Lung (tissue), 12 donors: ENCODE measurements around the gene GFRA1. TPM values are rescaled to one million over a fixed set of nuclear protein-coding genes. Genes with fewer than 3 reads are reported as not detected.
A peak's percentile ranks its signal among the peaks of the same experiment; 100 is the strongest.

ENCODE experiments used
- ATAC-seq: fragments of 200-7000 bp; cut with Tn5 transposase; one replicate; pipeline ENCODE4 v1.9.1; 2020; ENCODE audit warnings: moderate number of reproducible peaks; ENCODE audit not compliant: insufficient read depth, low FRiP score
- DNase-seq, 3 donors: peaks; one replicate each; pipeline ENCODE4 v3.0.0-alpha.2; 2013 to 2017
- H3K27ac ChIP-seq, 2 donors: one replicate each; pipeline ENCODE4 v1.5.1; 2013; ENCODE audit warnings: mild to moderate bottlenecking in 2 of 2, moderate library complexity in 2 of 2, control low read depth in 1 of 2, inconsistent platforms in 1 of 2, low read depth in 1 of 2, low read length in 1 of 2
- H3K27me3 ChIP-seq, 3 donors: one replicate each; pipeline ENCODE4 v1.5.1; 2013; ENCODE audit warnings: low read length in 2 of 3; ENCODE audit not compliant: control insufficient read depth in 3 of 3, insufficient read depth in 3 of 3
- H3K36me3 ChIP-seq, 4 donors: one replicate each; pipeline ENCODE4 v1.5.1; 2013; ENCODE audit warnings: low read length in 4 of 4, mild to moderate bottlenecking in 1 of 4, moderate library complexity in 1 of 4; ENCODE audit not compliant: control insufficient read depth in 4 of 4, insufficient read depth in 4 of 4
- H3K4me1 ChIP-seq, 5 donors: one replicate each; pipeline ENCODE4 v1.5.1; 2013; ENCODE audit warnings: low read length in 5 of 5, mild to moderate bottlenecking in 2 of 5, moderate library complexity in 1 of 5; ENCODE audit not compliant: control insufficient read depth in 5 of 5, insufficient read depth in 5 of 5
- H3K4me3 ChIP-seq: one replicate; pipeline ENCODE4 v1.5.1; 2013; ENCODE audit warnings: mild to moderate bottlenecking, control low read depth, moderate library complexity
- H3K9ac ChIP-seq, 2 donors: one replicate each; pipeline ENCODE4 v1.5.1; 2013; ENCODE audit warnings: low read length in 2 of 2, control low read depth in 1 of 2; ENCODE audit not compliant: insufficient read depth in 1 of 2
- H3K9me3 ChIP-seq, 4 donors: one replicate each; pipeline ENCODE4 v1.5.1; 2013; ENCODE audit warnings: low read length in 3 of 4, mild to moderate bottlenecking in 1 of 4, moderate library complexity in 1 of 4; ENCODE audit not compliant: control insufficient read depth in 4 of 4, insufficient read depth in 3 of 4
- WGBS, 2 donors: extraction: QIAGEN DNeasy Blood & Tissue Kit; methylation state at CpG; one replicate each; pipeline ENCODE4 v1.1.7; 2013; 5-methylcytosine and 5-hydroxymethylcytosine counted together
- polyA plus RNA-seq, 2 donors: library from polyadenylated mRNA; stranded (reverse); fragments of 200-250 nt; gene quantifications; one replicate each; pipeline ENCODE4 v1.2.1, GENCODE V29; 2013
- total RNA-seq, 2 donors: library from RNA; depleted of rRNA in 1 of 2; stranded (reverse); fragments of >200 nt in 1 of 2; gene quantifications; one replicate each; pipeline ENCODE4 v1.2.1, GENCODE V29; 2014 to 2021
- TF ChIP-seq, protein P1 (sequence below): IDR thresholded peaks from 2 replicates; pipeline ENCODE4 v1.5.1; 2012; ENCODE audit warnings: mild to moderate bottlenecking; ENCODE audit errors: control extremely low read depth, extremely low read depth
- donor health status: control.
- donor health status: control.
- donor health status: Bipolar disorder and iron deficiency.
- donor health status: healthy.
- donor health status: DM: yes; HTN: yes; CAD: no.

Gene GFRA1
- total and polyA plus RNA-seq, 4 donors = 0.51 to 30.4 (median 1.4) TPM

DNA sequence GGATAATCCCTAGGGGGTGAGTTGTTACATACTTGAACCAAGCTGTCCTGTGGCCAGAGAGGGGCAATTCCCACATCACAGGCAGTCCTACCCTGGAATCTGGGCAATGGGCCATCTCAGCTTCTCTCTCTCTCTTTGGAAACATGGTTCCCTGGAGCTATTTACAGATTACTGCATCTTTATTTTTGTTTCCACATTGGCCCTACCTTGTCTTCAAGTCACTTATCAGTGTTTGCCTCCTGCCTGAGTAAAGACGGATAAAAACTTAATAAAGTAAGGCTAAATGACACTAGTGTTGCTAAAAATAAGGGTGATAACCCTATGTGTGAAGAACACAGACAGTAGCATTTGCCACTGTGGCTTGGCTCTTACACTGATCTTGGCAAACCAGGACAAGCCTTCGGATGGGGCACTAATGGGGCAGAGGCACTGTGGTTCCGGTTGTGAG, 228.2 kb downstream of the GFRA1 start:
- Histone ChIP-seq H3K27me3 (no peaks in the 10 kb centered on the region), H3K4me3 (no peak overlapping the region), H3K4me1 (peaks cover 0 to 4% (median 0%) of the 10 kb centered on the region in 5 donors), H3K36me3 (no peaks in the 10 kb centered on the region), H3K9ac (no peak overlapping the region), H3K9me3 (no peaks in the 10 kb centered on the region), H3K27ac (no peak overlapping the region)
- ATAC-seq (no peak), DNase-seq (peak in 2 of 3 donors; percentile 39 to 42)
- TF ChIP-seq, protein P1, sequence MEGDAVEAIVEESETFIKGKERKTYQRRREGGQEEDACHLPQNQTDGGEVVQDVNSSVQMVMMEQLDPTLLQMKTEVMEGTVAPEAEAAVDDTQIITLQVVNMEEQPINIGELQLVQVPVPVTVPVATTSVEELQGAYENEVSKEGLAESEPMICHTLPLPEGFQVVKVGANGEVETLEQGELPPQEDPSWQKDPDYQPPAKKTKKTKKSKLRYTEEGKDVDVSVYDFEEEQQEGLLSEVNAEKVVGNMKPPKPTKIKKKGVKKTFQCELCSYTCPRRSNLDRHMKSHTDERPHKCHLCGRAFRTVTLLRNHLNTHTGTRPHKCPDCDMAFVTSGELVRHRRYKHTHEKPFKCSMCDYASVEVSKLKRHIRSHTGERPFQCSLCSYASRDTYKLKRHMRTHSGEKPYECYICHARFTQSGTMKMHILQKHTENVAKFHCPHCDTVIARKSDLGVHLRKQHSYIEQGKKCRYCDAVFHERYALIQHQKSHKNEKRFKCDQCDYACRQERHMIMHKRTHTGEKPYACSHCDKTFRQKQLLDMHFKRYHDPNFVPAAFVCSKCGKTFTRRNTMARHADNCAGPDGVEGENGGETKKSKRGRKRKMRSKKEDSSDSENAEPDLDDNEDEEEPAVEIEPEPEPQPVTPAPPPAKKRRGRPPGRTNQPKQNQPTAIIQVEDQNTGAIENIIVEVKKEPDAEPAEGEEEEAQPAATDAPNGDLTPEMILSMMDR = no peak
- WGBS, 2 donors = 72 to 87% methylated on average over 3 of the region's 3 CpGs

DNA sequence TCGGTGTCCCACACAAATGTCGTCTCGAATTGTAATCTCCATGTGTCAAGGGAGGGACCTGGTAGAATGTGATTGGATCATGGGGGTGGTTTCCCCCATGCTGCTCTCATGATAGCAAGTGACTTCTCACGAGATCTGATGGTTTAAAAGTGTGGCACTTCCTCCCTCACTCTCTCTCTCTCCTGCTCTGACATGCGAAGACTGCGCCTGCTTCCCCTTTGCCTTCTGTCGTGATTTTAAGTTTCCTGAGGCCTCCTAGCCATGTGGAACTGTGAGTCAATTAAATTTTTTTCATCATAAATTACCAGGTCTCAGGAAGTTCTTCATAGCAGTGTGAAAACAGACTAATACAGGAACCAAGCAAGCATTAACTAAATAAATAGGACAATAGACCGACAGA, 229.1 kb downstream of the GFRA1 start:
- Histone ChIP-seq H3K4me1 (peaks cover 0 to 9% (median 0%) of the 10 kb centered on the region in 5 donors), H3K9ac (no peak overlapping the region), H3K4me3 (no peak overlapping the region), H3K36me3 (no peaks in the 10 kb centered on the region), H3K27ac (no peak overlapping the region), H3K27me3 (no peaks in the 10 kb centered on the region), H3K9me3 (no peaks in the 10 kb centered on the region)
- ATAC-seq = no peak
- TF ChIP-seq, protein P1 = no peak
- 41 to 52% methylated on average over 8 of the region's 8 CpGs for WGBS, 2 donors
- DNase-seq = no peak

DNA sequence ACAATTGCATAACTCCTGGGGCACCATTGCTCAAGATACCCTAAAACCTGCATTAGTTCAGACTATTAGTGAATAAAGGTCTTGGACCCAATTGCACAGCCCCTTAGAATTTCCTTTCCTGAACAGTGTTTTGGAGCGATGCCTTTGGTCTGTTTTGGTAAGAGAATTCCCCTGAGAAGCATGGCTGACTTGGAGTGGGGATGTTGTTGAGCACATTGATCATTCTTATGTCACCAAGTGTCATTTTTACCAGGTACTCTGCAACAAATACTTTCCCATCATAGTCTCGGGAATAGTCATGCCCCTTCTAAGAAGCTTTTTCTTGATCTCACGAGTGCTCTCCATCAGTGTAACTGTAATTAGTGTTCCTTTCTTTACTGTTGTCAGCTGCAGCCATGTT, 229.7 kb downstream of the GFRA1 start:
- Histone ChIP-seq H3K4me1 (peaks cover 0 to 11% (median 0%) of the 10 kb centered on the region in 5 donors), H3K27ac (no peak overlapping the region), H3K4me3 (no peak overlapping the region), H3K9ac (no peak overlapping the region), H3K36me3 (no peaks in the 10 kb centered on the region), H3K27me3 (no peaks in the 10 kb centered on the region), H3K9me3 (no peaks in the 10 kb centered on the region)
- WGBS, 2 donors = 82 to 95% methylated on average over 3 of the region's 3 CpGs
- DNase-seq (no peak), ATAC-seq (no peak)
- TF ChIP-seq, protein P1 = no peak

DNA sequence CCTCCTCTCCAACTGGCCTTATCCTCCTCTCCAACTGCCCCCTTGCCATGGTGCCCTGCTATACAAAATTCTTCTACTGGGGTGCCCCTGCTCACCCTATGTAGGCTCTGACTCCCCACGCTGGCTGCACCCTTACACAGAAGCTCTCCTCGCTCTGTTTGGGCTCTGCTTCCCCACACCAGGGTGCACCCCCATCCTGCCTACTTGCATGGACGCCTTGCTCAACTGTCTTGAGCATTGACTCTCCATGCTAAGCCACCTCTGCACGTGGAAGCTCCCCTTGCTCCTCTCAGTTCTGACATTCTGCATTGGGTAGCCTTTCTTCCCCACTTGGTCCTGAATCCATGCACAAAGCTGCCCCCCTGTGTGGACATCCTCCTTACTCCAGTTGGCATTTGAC, 231.1 kb downstream of the GFRA1 start:
- Histone ChIP-seq H3K27ac (no peak overlapping the region), H3K36me3 (no peaks in the 10 kb centered on the region), H3K4me3 (no peak overlapping the region), H3K27me3 (no peaks in the 10 kb centered on the region), H3K9me3 (no peaks in the 10 kb centered on the region), H3K9ac (no peak overlapping the region), H3K4me1 (peaks cover 0 to 11% (median 0%) of the 10 kb centered on the region in 5 donors)
- ATAC-seq (no peak), DNase-seq (no peak)
- WGBS, 2 donors = 87 to 89% methylated on average over 4 of the region's 4 CpGs
- TF ChIP-seq, protein P1 = no peak
